GM15510 (cell line): ENCODE results near the gene ZRANB3.

Experiments used
- POLR2A ChIP-seq: IDR thresholded peaks from 3 replicates; pipeline ENCODE4 v1.6.1; 2011; ENCODE audit warnings: borderline replicate concordance; ENCODE audit not compliant: insufficient read length; ENCODE audit errors: extremely low read depth

The ZRANB3 gene

DNA sequence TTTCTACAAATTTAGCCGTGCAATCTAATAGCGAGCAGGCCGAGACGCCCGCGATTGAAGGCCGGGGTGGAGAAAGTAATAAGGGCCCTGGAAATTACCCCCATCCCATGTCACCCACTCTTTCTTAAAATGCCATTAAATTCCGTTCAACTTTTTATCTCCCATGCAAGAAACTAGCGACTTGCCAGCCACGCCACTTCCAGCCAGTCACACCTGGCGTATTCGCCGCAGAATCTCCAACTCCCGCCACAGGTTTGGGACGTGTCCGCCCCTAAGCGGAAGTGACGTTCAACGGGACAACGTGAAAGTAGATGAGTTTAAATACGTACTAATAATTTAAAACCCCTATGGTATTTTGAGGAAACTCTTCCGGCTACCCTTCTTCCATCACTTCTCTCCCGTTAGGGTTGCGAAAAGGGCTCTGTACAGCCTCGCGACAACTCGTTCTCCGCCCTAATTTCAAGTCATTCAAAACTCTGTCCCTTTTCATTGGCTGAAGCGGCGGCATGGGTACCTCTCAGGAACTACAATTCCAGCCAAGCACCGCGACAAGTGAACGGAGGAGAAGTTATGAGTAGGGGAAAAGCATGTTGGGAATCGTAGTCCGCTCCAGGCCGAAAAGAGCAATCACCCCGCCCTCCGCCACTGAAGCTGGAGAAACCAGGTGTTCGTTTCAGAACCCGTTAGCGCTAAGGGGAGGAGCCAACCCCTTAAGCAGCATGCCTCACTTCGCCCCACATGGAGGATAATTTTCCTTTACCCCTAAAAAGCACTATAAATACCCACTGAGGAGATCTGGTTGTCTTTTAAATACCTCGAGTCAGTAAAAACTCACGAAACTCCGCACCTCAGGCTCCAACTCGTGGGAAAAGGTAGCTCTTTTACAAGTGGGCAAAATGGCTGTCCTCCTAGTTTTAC is at the start of gene ZRANB3:
ZRANB3 (minus strand) TSS at position 906 of the 918 bp plus-strand sequence.
- peak; percentile 38 for TF ChIP-seq POLR2A

DNA sequence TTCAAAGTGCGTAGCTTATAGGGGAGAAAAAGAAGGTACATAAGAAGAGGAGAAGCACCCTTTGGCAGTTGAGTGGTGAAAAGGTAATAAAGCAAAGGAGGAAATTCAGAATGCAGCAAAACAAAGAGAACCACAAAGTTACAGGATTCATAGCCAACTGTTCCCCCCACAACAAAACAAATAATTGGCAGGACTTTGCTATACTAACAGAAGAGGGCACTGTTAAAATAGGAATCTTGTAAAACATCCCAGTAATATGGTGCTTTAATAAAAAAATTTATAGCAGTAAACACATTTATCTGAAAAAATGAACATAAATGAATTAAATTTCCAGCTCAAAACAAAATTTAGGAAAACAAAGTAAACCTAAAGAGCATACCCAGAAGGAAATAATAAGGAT is 42.6 kb upstream of the ZRANB3 start:
- TF ChIP-seq POLR2A, result no peak

DNA sequence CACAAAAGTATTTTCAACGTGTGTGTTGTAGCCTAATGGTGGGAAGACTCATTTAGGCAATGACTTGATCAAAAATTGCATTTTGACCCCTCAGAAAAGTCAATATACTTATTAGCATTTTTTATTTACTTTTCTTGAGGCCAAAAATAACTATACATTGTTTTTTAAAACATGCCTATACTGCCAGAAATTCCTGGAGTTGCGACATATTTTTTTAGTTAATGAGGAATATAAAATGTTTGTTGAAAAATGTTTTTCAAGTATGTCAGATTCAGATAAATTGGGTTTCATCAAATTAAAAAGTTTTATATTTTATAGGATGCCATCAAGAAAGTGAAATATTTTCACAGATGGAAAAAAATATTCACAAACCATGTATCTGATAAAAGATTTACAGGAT is 39.9 kb upstream of the ZRANB3 start:
- no peak for TF ChIP-seq POLR2A

DNA sequence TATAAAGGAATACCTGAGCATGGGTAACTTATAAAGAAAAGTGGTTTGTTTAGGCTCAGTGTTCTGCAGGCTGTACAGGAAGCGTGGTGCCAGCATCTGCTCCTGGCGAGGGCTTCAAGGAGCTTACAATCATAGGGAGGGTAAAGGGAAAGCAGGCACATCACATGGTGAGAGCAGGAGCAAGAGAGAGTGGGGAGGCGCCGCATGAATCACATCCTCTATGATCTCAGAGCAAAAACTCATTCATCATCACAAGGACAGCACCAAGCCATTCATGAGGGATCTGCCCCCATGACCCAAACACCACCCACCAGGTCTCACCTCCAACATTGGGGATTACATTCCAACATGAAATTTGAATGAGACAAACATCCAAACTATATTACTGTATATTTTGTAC is 32.8 kb upstream of the ZRANB3 start:
- TF ChIP-seq POLR2A, result no peak

DNA sequence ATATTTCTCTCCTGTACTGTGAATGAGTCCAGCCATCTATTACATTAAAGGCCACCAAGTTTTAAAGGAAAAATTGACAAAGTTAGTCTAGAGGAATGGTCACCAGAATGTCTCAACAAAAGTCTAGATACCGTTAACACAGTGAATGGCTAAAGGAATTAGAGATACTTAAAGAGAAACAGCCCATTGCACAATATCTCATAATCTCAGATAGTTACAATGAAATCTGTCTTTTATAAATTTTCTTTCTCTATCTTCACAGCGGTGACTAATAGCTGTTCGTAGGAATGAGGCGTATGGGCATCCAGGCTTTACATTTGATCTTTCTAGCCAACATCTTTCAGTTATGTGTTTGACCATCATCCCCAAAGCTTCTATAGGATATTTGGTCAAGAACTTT is 30.9 kb upstream of the ZRANB3 start:
- TF ChIP-seq POLR2A, result no peak

DNA sequence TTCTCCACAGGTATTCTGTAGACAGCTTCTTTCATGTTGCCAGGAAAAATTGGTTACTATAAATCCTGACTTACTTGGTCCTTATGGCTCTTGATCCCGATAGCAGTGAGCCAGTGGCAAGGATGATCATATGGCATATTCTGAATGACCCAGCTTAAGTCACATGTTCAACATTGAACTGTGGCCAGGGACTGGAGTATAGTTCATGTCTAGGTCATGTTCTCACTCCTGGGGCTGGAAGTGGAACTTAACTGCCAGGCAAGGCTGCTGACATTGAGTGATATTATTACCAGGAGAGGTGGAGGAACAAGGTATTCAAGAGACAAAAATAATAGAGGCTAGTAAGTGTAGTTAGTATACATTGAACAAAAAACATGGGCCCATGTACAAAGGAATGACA is 26.5 kb upstream of the ZRANB3 start:
- no peak for TF ChIP-seq POLR2A

DNA sequence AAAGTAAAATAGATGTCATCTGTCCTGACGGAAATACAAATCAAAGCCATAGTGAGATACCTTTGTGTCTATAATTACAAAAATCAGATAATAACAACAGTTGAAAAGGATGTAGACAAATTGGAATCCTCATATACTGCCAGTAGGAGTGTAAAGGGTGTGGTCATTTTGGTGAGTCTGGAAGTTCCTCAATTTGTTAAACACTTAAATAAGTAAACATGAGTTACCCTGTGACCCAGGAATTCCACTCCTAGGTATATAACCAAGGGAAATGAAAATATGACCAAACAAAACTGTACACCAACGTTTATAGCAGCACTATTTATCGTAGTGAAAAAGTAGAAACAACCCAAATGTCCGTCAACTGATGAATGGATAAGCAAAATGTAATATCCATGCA is 24.3 kb upstream of the ZRANB3 start:
- TF ChIP-seq POLR2A, result no peak

DNA sequence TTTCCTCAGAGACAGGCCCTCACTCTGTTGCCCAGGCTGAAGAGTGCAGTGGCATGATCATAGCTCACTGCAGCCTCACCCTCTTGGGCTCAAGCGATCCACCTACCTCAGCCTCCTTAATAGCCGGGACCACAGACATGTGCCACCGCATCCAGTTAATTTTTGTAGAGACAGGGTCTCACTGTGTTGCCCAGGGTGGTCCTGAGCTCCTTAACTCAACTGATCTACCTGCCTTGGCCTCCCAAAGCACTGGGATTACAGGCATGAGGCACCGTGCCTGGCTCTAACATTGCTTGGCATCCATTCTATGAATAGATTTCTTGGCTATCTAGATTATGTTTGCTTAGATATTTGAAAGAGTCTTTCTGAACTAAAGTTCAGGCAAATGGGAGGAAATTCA is 21.9 kb upstream of the ZRANB3 start:
- no peak for TF ChIP-seq POLR2A

DNA sequence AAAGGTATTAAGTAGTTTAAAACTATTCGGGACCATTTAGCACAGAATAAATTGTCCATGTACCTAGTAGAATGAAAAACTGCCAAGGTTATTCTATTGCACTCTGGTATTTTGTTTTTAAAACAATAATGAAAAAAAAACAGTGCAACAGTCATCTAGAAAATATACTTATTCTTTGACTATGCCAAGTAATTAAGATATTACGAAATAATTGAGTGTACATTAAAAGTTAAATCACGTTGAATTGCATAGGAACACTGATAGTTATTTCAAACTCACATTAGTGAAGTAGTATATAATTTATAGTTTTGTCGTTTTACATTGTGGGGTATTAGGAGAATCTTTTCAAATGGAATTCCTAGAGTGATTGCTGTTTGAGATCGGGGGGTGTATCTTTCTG is 20.3 kb upstream of the ZRANB3 start:
- no peak for TF ChIP-seq POLR2A

DNA sequence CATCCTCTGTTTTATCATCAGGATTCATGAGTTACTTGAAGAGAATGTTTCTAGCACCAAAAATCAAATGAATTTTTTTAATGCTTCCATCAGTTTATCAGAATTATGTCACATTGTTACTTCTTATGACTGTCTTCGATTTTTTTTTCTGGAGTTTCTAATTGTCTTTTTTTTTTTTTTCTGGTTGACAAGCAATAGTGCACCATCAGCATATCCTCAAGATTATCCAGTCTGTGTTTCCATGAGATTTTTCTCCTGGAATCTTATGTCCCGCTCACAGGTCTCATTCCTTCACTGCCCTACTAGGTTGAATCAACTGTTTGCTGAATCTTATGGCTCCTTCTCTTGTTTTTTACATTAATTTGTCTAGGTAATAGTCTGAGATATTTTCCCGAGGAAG is 16.3 kb upstream of the ZRANB3 start:
- TF ChIP-seq POLR2A, result no peak

DNA sequence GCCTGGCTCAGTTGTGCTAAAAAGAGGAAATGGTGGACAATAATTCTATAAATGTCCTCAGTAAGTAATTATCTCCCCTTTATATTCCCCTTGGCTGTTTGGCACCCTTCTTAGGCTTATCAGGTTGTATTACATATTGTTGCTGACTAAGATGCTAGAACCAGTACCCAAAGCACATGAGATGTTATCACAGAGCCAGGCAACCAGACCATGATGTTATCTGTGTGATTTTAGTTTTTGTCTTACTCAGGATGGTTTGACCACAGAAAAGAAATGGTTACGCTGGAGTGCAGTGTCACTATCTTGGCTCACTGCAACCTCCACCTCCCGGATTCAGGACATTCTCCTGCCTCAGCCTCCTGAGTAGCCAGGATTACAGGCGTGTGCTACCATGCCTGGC is 15.4 kb upstream of the ZRANB3 start:
- TF ChIP-seq POLR2A, result no peak

DNA sequence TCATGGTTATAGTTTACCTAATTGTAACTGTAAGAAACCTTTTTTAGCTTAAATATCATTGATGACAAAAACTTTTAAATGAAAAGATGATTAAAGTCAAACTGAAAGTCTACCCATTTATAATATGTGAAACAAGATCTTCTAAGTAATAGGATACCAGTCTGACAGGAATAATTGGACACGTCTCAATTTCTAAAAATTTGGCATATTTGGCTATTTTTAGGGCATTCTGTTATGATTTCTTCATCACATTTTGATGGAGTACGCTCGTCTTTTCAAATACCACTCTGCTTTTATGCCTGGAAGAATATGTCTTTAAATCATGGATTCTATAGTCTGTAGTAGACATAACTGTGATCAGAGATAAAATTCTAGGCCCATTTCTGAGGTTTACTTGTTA is 1.6 kb upstream of the ZRANB3 start:
- no peak for TF ChIP-seq POLR2A

DNA sequence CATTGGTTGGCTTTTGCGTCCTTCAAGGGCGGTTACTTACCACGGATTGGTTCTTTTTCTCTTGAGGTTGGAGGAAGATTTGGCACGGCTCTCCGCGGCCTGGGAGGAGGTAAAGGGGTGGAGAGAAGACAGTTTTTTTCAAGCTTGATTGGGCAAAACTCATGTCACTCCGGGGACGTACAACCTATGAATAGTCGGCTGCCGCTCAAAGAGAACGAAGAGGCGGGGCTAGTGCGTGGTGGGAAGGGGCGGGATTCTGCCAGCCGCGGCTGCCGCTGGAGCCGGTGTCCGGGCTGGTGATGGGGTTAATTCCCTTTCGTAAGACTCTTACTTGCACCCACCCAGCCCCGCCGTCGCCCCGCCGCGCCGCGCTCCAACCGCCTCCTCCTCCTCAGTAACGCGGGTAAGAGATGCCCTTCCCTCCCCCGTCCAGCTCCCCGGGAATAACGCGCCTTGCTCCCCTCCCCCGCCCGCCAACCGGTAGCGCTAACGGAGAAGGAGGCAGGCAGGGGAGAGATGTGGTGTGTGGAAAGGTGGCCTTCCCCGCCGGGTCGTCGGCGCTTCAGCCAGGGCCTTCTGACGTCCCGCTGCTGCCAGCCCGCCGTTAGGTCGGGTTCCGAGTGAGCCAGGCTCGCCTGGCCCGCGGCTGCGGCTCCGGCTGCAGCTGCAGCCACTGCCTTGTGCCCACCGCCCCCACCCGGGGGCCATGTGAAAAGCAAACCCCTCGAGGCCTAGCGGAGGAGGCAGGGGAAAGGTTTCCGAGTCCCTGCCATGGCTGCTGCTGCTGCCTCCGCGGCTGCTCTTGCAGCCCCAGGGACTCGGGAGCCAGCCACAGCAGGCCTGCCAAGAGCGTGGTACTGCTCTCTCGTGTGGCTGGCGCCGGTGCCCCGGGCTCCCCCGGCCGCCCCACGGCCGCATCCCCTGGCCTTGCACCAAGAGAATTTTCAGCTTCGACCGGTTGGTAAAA is 496 bp upstream of the ZRANB3 start, which contains the start of gene R3HDM1:
R3HDM1 (plus strand) TSS at position 254 of the 967 bp plus-strand sequence. CDS start 73,362 bp downstream, outside the sequence.
- peak; percentile 70 for TF ChIP-seq POLR2A

DNA sequence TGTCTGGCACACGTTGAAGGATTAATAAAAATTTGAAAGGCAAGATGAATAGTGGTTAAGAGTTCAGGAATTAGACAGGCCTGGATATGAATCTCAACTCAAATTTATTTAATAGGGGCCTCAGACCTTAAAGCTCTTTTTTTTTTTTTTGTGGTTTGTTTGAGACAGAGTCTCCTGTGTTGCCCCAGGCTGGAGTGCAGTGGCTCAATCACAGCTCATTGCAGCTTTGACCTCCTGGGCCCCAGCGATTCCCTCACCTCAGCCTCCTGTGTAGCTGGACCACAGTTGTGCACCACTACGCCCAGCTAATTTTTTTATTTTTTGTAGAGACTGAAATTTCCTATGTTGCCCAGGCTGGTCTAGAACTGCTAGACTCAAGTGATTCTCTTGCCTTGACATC is 3.0 kb downstream of the ZRANB3 start:
- no peak for TF ChIP-seq POLR2A

DNA sequence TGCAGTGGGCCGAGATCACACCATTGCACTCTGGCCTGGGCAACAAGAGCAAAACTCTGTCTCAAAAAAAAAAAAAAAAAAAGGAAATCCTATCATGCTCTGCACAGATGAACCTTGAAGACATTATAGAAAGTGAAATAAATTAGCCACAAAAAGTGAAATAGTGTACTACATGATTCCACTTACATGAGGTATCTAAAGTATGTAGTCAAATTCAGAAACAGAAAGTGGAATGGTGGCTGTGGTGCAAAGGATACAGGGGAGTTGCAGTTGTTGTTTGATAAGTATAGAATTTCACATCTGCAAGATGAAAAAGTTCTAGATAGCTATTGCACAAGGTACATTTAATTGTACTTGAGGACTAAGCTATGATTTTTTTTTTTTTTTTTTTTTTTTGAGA is 5.2 kb downstream of the ZRANB3 start:
- no peak for TF ChIP-seq POLR2A
